ENCODE measurements around the gene ADAP1. TPM values are rescaled to one million over a fixed set of nuclear protein-coding genes. Genes with fewer than 3 reads are reported as not detected.
"Not testable (repeated sequence)": the region's sequence is repeated elsewhere in the genome, so short reads cannot be mapped to it uniquely, and the experiment has no call there.

Gene ADAP1
- total RNA-seq: 10 to 100 TPM; 67.7 to 77.3 TPM
- 37.7 TPM for polyA plus RNA-seq

- Histone ChIP-seq H3K36me3 (ENCODE audit: insufficient read depth, low read length) (no peaks in the 10 kb centered on the region), H3K9me3 (ENCODE audit: low read length) (no peaks in the 10 kb centered on the region), H3K4me1 (ENCODE audit: insufficient read depth, low read length) (peaks cover 8% of the 10 kb centered on the region), H3K27ac (ENCODE audit: low read depth, low read length) (no peak within 1 kb of the TSS), H3K4me3 (ENCODE audit: low read length) (no peak within 1 kb of the TSS), H3K27me3 (ENCODE audit: insufficient read depth, low read length, poor library complexity, severe bottlenecking) (no peaks in the 10 kb centered on the region)
- Mint-ChIP-seq H3K9me3 (no peaks in the 10 kb centered on the region), H3K36me3 (peaks cover 0 to 1% (median 0%) of the 10 kb centered on the region in 3 donors), H3K27me3 (peaks cover 0 to 2% of the 10 kb centered on the region in 2 donors), H3K27ac (peak within 1 kb of the TSS in 2 of 8 donors; percentile 61 to 63), H3K4me1 (peaks cover 5 to 20% (median 12%) of the 10 kb centered on the region in 3 donors), H3K4me3 (peak within 1 kb of the TSS; percentile 66 to 89 (median 80))
- peak; percentile 38 to 69 (median 62) for DNase-seq
- ChIA-PET CTCF (interaction anchor here (0.5 to 4.2 kb wide), 5 partner anchors 13 to 45 kb away, joined by 3 to 22 read pairs (median 3); no protein-coding TSS in a partner anchor), POLR2A (interaction anchor here (1.3 to 1.4 kb wide), 2 partner anchors 29 to 31 kb away, joined by 4 to 6 read pairs; no protein-coding TSS in a partner anchor)
These were observed at the start of gene ADAP1 for GRCh38 chr7:954330-955238. Gene ADAP1, minus strand, starts transcription at chr7:954680. Its CDS starts 203 bp downstream, at chr7:954477.

DNA sequence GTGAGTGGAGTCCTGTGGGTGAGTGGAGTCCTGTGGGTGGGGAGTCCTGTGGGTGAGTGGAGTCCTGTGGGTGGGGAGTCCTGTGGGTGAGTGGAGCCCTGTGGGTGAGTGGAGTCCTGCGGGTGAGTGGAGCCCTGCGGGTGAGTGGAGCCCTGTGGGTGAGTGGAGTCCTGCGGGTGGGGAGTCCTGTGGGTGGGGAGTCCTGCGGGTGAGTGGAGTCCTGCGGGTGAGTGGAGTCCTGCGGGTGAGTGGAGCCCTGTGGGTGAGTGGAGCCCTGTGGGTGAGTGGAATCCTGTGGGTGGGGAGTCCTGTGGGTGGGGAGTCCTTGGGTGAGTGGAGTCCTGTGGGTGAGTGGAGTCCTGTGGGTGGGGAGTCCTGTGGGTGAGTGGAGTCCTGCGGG is 48.0 kb upstream of the ADAP1 start:
- H3K27me3 ChIP-seq (ENCODE audit: insufficient read depth, low read length, poor library complexity, severe bottlenecking); CTCF ChIA-PET; H3K4me3 ChIP-seq (ENCODE audit: low read length); DNase-seq; H3K4me1 Mint-ChIP-seq; H3K27me3 Mint-ChIP-seq; H3K27ac ChIP-seq (ENCODE audit: low read depth, low read length); H3K4me1 ChIP-seq (ENCODE audit: insufficient read depth, low read length); POLR2A ChIA-PET; H3K9me3 ChIP-seq (ENCODE audit: low read length); H3K36me3 ChIP-seq (ENCODE audit: insufficient read depth, low read length); H3K4me3 Mint-ChIP-seq; H3K27ac Mint-ChIP-seq; H3K9me3 Mint-ChIP-seq: not testable (repeated sequence)
- peaks cover 0 to 33% (median 2%) of the 10 kb centered on the region in 3 donors for H3K36me3 Mint-ChIP-seq

- H3K27me3 Mint-ChIP-seq; DNase-seq; H3K4me1 ChIP-seq (ENCODE audit: insufficient read depth, low read length); H3K4me3 Mint-ChIP-seq; POLR2A ChIA-PET; H3K9me3 Mint-ChIP-seq; H3K36me3 ChIP-seq (ENCODE audit: insufficient read depth, low read length); H3K4me1 Mint-ChIP-seq; CTCF ChIA-PET; H3K27me3 ChIP-seq (ENCODE audit: insufficient read depth, low read length, poor library complexity, severe bottlenecking); H3K9me3 ChIP-seq (ENCODE audit: low read length); H3K4me3 ChIP-seq (ENCODE audit: low read length); H3K27ac ChIP-seq (ENCODE audit: low read depth, low read length): not testable (repeated sequence)
- Mint-ChIP-seq H3K36me3 (peaks cover 0 to 36% (median 2%) of the 10 kb centered on the region in 3 donors), H3K27ac (peak overlapping the region in 2 of 8 donors; percentile 46 to 70)
These were observed 47.5 kb upstream of the ADAP1 start for GRCh38 chr7:1002026-1002425.

DNA sequence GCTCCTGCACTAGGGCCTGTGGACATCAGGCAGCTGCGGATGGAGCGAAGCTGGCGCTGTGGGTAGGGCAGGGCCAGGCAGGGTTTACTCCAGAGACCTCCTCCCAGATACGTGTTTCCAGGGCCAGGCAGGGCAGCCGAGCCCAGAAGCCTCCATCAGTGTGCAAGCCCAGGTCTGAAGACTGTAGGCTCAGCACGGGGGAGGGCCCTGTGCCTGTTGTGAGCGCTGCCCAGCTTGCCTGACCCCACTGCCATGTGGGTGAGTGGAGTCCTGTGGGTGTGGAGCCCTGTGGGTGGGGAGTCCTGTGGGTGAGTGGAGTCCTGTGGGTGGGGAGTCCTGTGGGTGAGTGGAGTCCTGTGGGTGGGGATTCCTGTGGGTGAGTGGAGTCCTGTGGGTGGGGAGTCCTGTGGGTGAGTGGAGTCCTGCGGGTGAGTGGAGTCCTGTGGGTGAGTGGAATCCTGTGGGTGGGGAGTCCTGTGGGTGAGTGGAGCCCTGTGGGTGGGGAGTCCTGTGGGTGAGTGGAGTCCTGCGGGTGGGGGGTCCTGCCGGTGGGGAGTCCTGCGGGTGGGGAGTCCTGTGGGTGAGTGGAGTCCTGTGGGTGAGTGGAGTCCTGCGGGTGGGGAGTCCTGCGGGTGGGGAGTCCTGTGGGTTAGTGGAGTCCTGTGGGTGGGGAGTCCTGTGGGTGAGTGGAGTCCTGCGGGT is 46.7 kb upstream of the ADAP1 start:
- H3K9me3 Mint-ChIP-seq; POLR2A ChIA-PET; H3K27ac ChIP-seq (ENCODE audit: low read depth, low read length); H3K4me1 Mint-ChIP-seq; H3K4me1 ChIP-seq (ENCODE audit: insufficient read depth, low read length); H3K9me3 ChIP-seq (ENCODE audit: low read length); CTCF ChIA-PET; H3K4me3 ChIP-seq (ENCODE audit: low read length); H3K4me3 Mint-ChIP-seq; H3K27me3 Mint-ChIP-seq; DNase-seq; H3K36me3 ChIP-seq (ENCODE audit: insufficient read depth, low read length); H3K27me3 ChIP-seq (ENCODE audit: insufficient read depth, low read length, poor library complexity, severe bottlenecking): not testable (repeated sequence)
- Mint-ChIP-seq H3K27ac (peak overlapping the region in 1 of 8 donors; percentile 38), H3K36me3 (peaks cover 0 to 36% (median 1%) of the 10 kb centered on the region in 3 donors)

- DNase-seq: no peak
- Histone ChIP-seq H3K9me3 (ENCODE audit: low read length) (no peaks in the 10 kb centered on the region), H3K36me3 (ENCODE audit: insufficient read depth, low read length) (no peaks in the 10 kb centered on the region), H3K4me1 (ENCODE audit: insufficient read depth, low read length) (no peaks in the 10 kb centered on the region), H3K27ac (ENCODE audit: low read depth, low read length) (no peak overlapping the region), H3K27me3 (ENCODE audit: insufficient read depth, low read length, poor library complexity, severe bottlenecking) (no peaks in the 10 kb centered on the region), H3K4me3 (ENCODE audit: low read length) (no peak overlapping the region)
- no peaks in the 10 kb centered on the region for H3K27me3 Mint-ChIP-seq
- peaks cover 0 to 32% (median 0%) of the 10 kb centered on the region in 3 donors for H3K36me3 Mint-ChIP-seq
- ChIA-PET POLR2A (no interaction called here), CTCF (no interaction called here)
- no peaks in the 10 kb centered on the region for H3K4me1 Mint-ChIP-seq
- no peaks in the 10 kb centered on the region for H3K9me3 Mint-ChIP-seq
- H3K4me3 Mint-ChIP-seq: no peak overlapping the region
- peak overlapping the region in 1 of 8 donors; percentile 29 for H3K27ac Mint-ChIP-seq
These were observed 45.8 kb upstream of the ADAP1 start for GRCh38 chr7:999941-1000935.

GRCh38 chr7:999149-999879 is 44.8 kb upstream of the ADAP1 start:
- H3K27me3 ChIP-seq (ENCODE audit: insufficient read depth, low read length, poor library complexity, severe bottlenecking): no peaks in the 10 kb centered on the region
- no peak overlapping the region for H3K27ac ChIP-seq (ENCODE audit: low read depth, low read length)
- CTCF ChIA-PET: interaction anchor here (9.5 kb wide), 1 partner anchor 64 kb away, joined by 222 read pairs; no protein-coding TSS in a partner anchor
- POLR2A ChIA-PET: no interaction called here
- Mint-ChIP-seq H3K27ac (no peak overlapping the region), H3K9me3 (no peaks in the 10 kb centered on the region), H3K4me3 (no peak overlapping the region), H3K27me3 (no peaks in the 10 kb centered on the region), H3K4me1 (no peaks in the 10 kb centered on the region), H3K36me3 (peaks cover 0 to 32% (median 0%) of the 10 kb centered on the region in 3 donors)
- DNase-seq: no peak
- no peak overlapping the region for H3K4me3 ChIP-seq (ENCODE audit: low read length)
- H3K36me3 ChIP-seq (ENCODE audit: insufficient read depth, low read length): no peaks in the 10 kb centered on the region
- no peaks in the 10 kb centered on the region for H3K9me3 ChIP-seq (ENCODE audit: low read length)
- no peaks in the 10 kb centered on the region for H3K4me1 ChIP-seq (ENCODE audit: insufficient read depth, low read length)
